Measurements from ENCODE around the gene RPL7A.
"Not testable (repeated sequence)": the region's sequence is repeated elsewhere in the genome, so short reads cannot be mapped to it uniquely, and the experiment has no call there.

RPL7A gene

GRCh38 chr9:133369422-133369821 is 21.4 kb downstream of the RPL7A start:
- no peak for DNase-seq (ENCODE audit: low read depth)

- no peak for DNase-seq (ENCODE audit: low read depth)
Observed at GRCh38 chr9:133369933-133370332, 21.9 kb downstream of the RPL7A start.

GRCh38 chr9:133370685-133371084 is 22.7 kb downstream of the RPL7A start:
- no peak for DNase-seq (ENCODE audit: low read depth)

GRCh38 chr9:133371261-133371711 is 23.3 kb downstream of the RPL7A start:
- DNase-seq (ENCODE audit: low read depth) = peak; percentile 46

- DNase-seq (ENCODE audit: low read depth) = no peak
Observed at GRCh38 chr9:133372144-133372543, 24.1 kb downstream of the RPL7A start.

GRCh38 chr9:133374612-133375115 is 26.6 kb downstream of the RPL7A start:
- no peak for DNase-seq (ENCODE audit: low read depth)

- DNase-seq (ENCODE audit: low read depth) = no peak
Observed at GRCh38 chr9:133375116-133375723, 27.2 kb downstream of the RPL7A start.

GRCh38 chr9:133375724-133376654 is 28.0 kb downstream of the RPL7A start, which contains the start of the genes STKLD1 and SURF4:
Gene STKLD1, plus strand, starts transcription at chr9:133376366. Its CDS starts 108 bp downstream, at chr9:133376474.
Gene SURF4, minus strand, starts transcription at chr9:133376060. Its CDS starts 91 bp downstream, at chr9:133375969.
- DNase-seq (ENCODE audit: low read depth) = peak; percentile 92

- not testable (repeated sequence) for DNase-seq (ENCODE audit: low read depth)
Observed at GRCh38 chr9:133377280-133377679, 29.3 kb downstream of the RPL7A start.

- no peak for DNase-seq (ENCODE audit: low read depth)
Observed at GRCh38 chr9:133377721-133378216, 29.8 kb downstream of the RPL7A start.

- DNase-seq (ENCODE audit: low read depth) = no peak
Observed at GRCh38 chr9:133378408-133378962, 30.5 kb downstream of the RPL7A start.

- DNase-seq (ENCODE audit: low read depth) = no peak
Observed at GRCh38 chr9:133379153-133380086, 31.4 kb downstream of the RPL7A start.

- no peak for DNase-seq (ENCODE audit: low read depth)
Observed at GRCh38 chr9:133380734-133381133, 32.7 kb downstream of the RPL7A start.

GRCh38 chr9:133382507-133383141 is 34.6 kb downstream of the RPL7A start:
- no peak for DNase-seq (ENCODE audit: low read depth)

- DNase-seq (ENCODE audit: low read depth) = no peak
Observed at GRCh38 chr9:133383438-133383837, 35.4 kb downstream of the RPL7A start.

- DNase-seq (ENCODE audit: low read depth) = no peak
Observed at GRCh38 chr9:133384736-133385321, 36.8 kb downstream of the RPL7A start.

GRCh38 chr9:133385452-133385851 is 37.4 kb downstream of the RPL7A start:
- DNase-seq (ENCODE audit: low read depth) = no peak

GRCh38 chr9:133386338-133386737 is 38.3 kb downstream of the RPL7A start:
- no peak for DNase-seq (ENCODE audit: low read depth)

GRCh38 chr9:133387680-133388079 is 39.7 kb downstream of the RPL7A start:
- DNase-seq (ENCODE audit: low read depth) = no peak

- no peak for DNase-seq (ENCODE audit: low read depth)
Observed at GRCh38 chr9:133389025-133389557, 41.1 kb downstream of the RPL7A start.
